22Rv1 (cell line): Measurements from ENCODE around the gene WDR64.
"Not testable (repeated sequence)": the region's sequence is repeated elsewhere in the genome, so short reads cannot be mapped to it uniquely, and the experiment has no call there.

ENCODE experiments used
- H3K27ac ChIP-seq: fragments of 450-650 bp; 2 replicates; pipeline ENCODE4 v1.5.1; 2017
- ZFX ChIP-seq: fragments of 450-650 bp; IDR thresholded peaks from 2 replicates; pipeline ENCODE4 v1.6.1; 2017; ENCODE audit warnings: antibody characterized with exemption, borderline replicate concordance
- TF ChIP-seq, protein P1 (sequence below): fragments of 450-650 bp; IDR thresholded peaks from 2 replicates; pipeline ENCODE4 v1.5.1; 2017; ENCODE audit warnings: mild to moderate bottlenecking

The WDR64 gene

DNA sequence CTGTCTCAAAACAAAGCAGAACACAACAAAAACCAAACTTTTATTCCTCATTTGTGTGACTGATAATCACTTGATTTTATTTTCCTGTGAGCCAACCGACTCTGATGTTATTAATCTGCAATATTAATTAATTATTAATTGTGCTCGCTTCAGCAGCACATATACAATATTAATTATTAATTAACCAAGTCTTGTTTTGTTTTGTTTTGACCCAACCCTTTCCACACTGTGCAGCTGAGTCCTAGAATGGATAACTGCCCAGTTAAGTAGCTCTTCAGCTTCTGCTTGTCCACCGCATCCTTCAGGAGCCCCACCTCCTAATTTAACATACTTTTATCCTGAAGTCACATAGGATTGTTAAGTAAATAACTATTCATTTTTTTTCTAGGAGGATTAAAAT, 148.6 kb downstream of the WDR64 start:
- no peak for TF ChIP-seq ZFX
- TF ChIP-seq, protein P1, sequence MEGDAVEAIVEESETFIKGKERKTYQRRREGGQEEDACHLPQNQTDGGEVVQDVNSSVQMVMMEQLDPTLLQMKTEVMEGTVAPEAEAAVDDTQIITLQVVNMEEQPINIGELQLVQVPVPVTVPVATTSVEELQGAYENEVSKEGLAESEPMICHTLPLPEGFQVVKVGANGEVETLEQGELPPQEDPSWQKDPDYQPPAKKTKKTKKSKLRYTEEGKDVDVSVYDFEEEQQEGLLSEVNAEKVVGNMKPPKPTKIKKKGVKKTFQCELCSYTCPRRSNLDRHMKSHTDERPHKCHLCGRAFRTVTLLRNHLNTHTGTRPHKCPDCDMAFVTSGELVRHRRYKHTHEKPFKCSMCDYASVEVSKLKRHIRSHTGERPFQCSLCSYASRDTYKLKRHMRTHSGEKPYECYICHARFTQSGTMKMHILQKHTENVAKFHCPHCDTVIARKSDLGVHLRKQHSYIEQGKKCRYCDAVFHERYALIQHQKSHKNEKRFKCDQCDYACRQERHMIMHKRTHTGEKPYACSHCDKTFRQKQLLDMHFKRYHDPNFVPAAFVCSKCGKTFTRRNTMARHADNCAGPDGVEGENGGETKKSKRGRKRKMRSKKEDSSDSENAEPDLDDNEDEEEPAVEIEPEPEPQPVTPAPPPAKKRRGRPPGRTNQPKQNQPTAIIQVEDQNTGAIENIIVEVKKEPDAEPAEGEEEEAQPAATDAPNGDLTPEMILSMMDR = no peak
- H3K27ac ChIP-seq = no peak overlapping the region

- TF ChIP-seq, protein P1 = no peak
- no peak for TF ChIP-seq ZFX
- H3K27ac ChIP-seq = no peak overlapping the region
Measured at GRCh38 chr1:241802863-241803262, 150.8 kb downstream of the WDR64 start.

- H3K27ac ChIP-seq = not testable (repeated sequence)
Measured at GRCh38 chr1:241804706-241805105, 152.6 kb downstream of the WDR64 start.

- no peak overlapping the region for H3K27ac ChIP-seq
- TF ChIP-seq ZFX = no peak
- TF ChIP-seq, protein P1 = no peak
Measured at GRCh38 chr1:241808265-241808664, 156.2 kb downstream of the WDR64 start.

DNA sequence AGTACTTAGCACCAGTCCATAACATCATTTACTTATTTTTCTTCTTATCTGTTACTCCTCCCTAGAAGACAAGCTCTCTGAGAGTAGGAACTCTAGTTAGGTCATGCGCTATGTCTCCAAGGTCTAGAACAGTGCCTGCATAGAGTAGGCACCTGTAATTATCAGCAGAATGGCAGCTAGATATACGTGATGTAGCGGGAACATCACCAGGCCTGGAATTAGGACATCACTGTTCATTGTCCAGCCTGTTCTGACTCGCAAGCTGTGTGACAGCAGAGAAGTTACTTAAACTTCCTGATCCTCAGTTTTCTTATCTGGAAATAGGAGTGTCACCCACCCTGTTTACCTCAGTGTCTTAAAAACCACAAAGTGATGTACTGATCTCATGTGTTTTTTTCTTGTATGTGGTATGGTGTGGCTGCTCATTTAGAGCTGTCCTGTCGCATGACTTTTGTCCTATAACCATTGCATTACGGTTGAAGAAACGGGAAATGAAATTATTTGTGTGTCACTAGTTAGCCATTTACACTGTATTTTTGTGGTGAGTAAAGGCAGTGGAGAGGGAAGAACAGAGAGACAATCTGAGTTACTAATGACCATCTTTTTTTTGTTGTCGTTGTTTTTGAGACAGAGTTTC, 158.8 kb downstream of the WDR64 start:
- TF ChIP-seq, protein P1 = no peak
- TF ChIP-seq ZFX = no peak
- H3K27ac ChIP-seq = no peak overlapping the region

GRCh38 chr1:241813768-241814320, 161.8 kb downstream of the WDR64 start:
- TF ChIP-seq, protein P1 = no peak
- no peak for TF ChIP-seq ZFX
- H3K27ac ChIP-seq = no peak overlapping the region

- TF ChIP-seq, protein P1 = no peak
- no peak for TF ChIP-seq ZFX
- no peak overlapping the region for H3K27ac ChIP-seq
Measured at GRCh38 chr1:241816008-241816407, 163.9 kb downstream of the WDR64 start.

DNA sequence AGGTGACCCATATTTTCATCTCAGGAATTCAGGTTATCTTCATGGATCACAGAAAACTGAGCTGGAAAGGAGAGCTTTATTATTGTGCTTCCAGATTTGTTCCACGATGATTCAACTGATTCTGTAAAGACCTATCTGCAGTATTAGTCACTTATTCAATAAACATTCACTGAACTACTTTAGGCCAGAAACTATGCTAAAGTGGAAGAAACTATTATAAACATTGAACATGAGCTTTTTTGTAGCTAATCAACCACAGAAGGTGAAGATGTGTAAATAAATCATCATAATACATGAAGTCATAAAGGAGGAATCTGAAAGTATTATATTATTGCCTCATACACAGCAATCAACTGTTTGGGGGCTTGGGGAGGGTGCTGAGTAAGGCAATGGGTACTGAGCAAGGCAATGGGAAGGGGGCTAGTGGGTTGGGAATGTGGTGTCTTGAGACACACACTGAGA, 165.3 kb downstream of the WDR64 start:
- H3K27ac ChIP-seq = no peak overlapping the region
- TF ChIP-seq, protein P1 = no peak
- no peak for TF ChIP-seq ZFX
